Activated naive CD4-positive, alpha-beta T cell treated with anti-CD3 and anti-CD28 coated beads for 36 hours (primary cell): ENCODE measurements around the gene PCGF2. TPM values are rescaled to one million over a fixed set of nuclear protein-coding genes. Genes with fewer than 3 reads are reported as not detected.

Experiments
- CTCF ChIA-PET: fragments of 350-600 bp; sonication (Branson Sonifier 250); formaldehyde crosslinking; loops from one replicate; lab custom pipeline; 2021; ENCODE audit warnings: antibody characterized with exemption; lab: Charles Lee
- DNase-seq: peaks from one replicate; pipeline ENCODE4 v3.0.0-alpha.2; 2020
- H3K27ac Mint-ChIP-seq: one replicate; pipeline ENCODE4 v1.8.0; 2021; ENCODE audit warnings: mild to moderate bottlenecking, mixed read lengths
- H3K27me3 Mint-ChIP-seq: one replicate; pipeline ENCODE4 v1.8.0; 2021; ENCODE audit warnings: low read depth, mixed read lengths
- H3K36me3 Mint-ChIP-seq: one replicate; pipeline ENCODE4 v1.8.0; 2021; ENCODE audit warnings: low read depth, mixed read lengths
- H3K4me1 Mint-ChIP-seq: one replicate; pipeline ENCODE4 v1.8.0; 2021; ENCODE audit warnings: low read depth, mixed read lengths
- H3K4me3 Mint-ChIP-seq: one replicate; pipeline ENCODE4 v1.8.0; 2021; ENCODE audit warnings: mild to moderate bottlenecking, moderate library complexity, mixed read lengths
- H3K9me3 Mint-ChIP-seq: one replicate; pipeline ENCODE4 v1.8.0; 2021; ENCODE audit warnings: mixed read lengths
- intact Hi-C: fragments of 100-400 bp; cut with micrococcal nuclease; formaldehyde crosslinking; loops from one replicate; pipeline ENCODE4 v1.15.1; 2023
- total RNA-seq, 2 experiments: library from RNA; stranded (reverse); gene quantifications; one replicate each; pipeline ENCODE4 v1.2.3, GENCODE V29; 2021

The PCGF2 gene
- total RNA-seq, 2 experiments from 2014 or later: 1.2 TPM

- CTCF ChIA-PET: interaction anchor here (1.1 to 2.5 kb wide), 2 partner anchors 19 to 75 kb away, joined by 4 to 9 read pairs; partner anchors contain the start of gene EPOP
- peak; percentile 31 for DNase-seq
- Mint-ChIP-seq H3K27me3 (peaks cover 41% of the 10 kb centered on the region), H3K9me3 (no peaks in the 10 kb centered on the region), H3K4me3 (peak overlapping the region; percentile 91), H3K36me3 (peaks cover 20% of the 10 kb centered on the region), H3K4me1 (peaks cover 49% of the 10 kb centered on the region), H3K27ac (no peak overlapping the region)
- intact Hi-C loops: loop anchor here (1.0 to 5.0 kb wide), 3 partner anchors 143 to 217 kb away; partner anchors contain the start of genes FBXO47 and SRCIN1
Measured at GRCh38 chr17:38750312-38751121, 2.4 kb upstream of the PCGF2 start.

- Mint-ChIP-seq H3K9me3 (no peaks in the 10 kb centered on the region), H3K4me1 (peaks cover 49% of the 10 kb centered on the region), H3K27ac (no peak overlapping the region), H3K36me3 (peaks cover 18% of the 10 kb centered on the region), H3K27me3 (peaks cover 42% of the 10 kb centered on the region), H3K4me3 (peak overlapping the region; percentile 67)
- CTCF ChIA-PET: interaction anchor here (1.0 kb wide), 1 partner anchor 15 kb away, joined by 3 read pairs; no protein-coding TSS in a partner anchor
- intact Hi-C loops: loop anchor here (5.0 kb wide), 2 partner anchors 143 to 217 kb away; partner anchors contain the start of genes FBXO47 and SRCIN1
- no peak for DNase-seq
Measured at GRCh38 chr17:38750044-38750311, 1.8 kb upstream of the PCGF2 start.

GRCh38 chr17:38749223-38750043 is 1.3 kb upstream of the PCGF2 start:
- CTCF ChIA-PET: interaction anchor here (1.0 kb wide), 1 partner anchor 15 kb away, joined by 3 read pairs; no protein-coding TSS in a partner anchor

GRCh38 chr17:38748892-38749222 is 721 bp upstream of the PCGF2 start:
- Mint-ChIP-seq H3K4me1 (peaks cover 42% of the 10 kb centered on the region), H3K36me3 (peaks cover 12% of the 10 kb centered on the region), H3K27me3 (peaks cover 48% of the 10 kb centered on the region), H3K27ac (no peak overlapping the region), H3K9me3 (no peaks in the 10 kb centered on the region), H3K4me3 (peak overlapping the region; percentile 67)
- CTCF ChIA-PET: interaction anchor here (1.0 kb wide), 1 partner anchor 14 kb away, joined by 3 read pairs; no protein-coding TSS in a partner anchor
- intact Hi-C loops: loop anchor here (5.0 kb wide), 1 partner anchor 242 kb away; no protein-coding TSS in a partner anchor
- DNase-seq: no peak

More at GRCh38 chr17:38749223-38750043, 1.3 kb upstream of the PCGF2 start:
- Mint-ChIP-seq H3K9me3 (no peaks in the 10 kb centered on the region), H3K27ac (no peak overlapping the region), H3K4me1 (peaks cover 46% of the 10 kb centered on the region), H3K27me3 (peaks cover 48% of the 10 kb centered on the region), H3K36me3 (peaks cover 15% of the 10 kb centered on the region), H3K4me3 (peak overlapping the region; percentile 67)
- DNase-seq: peak; percentile 20
- intact Hi-C loops: loop anchor here (5.0 kb wide), 3 partner anchors 142 to 242 kb away; partner anchors contain the start of genes FBXO47 and SRCIN1

GRCh38 chr17:38747463-38748148 is 530 bp downstream of the PCGF2 start:
- DNase-seq: no peak
- intact Hi-C loops: loop anchor here (5.0 kb wide), 1 partner anchor 240 kb away; no protein-coding TSS in a partner anchor
- peak overlapping the region; percentile 69 for H3K4me3 Mint-ChIP-seq
- H3K36me3 Mint-ChIP-seq: peaks cover 4% of the 10 kb centered on the region
- peaks cover 48% of the 10 kb centered on the region for H3K27me3 Mint-ChIP-seq
- peaks cover 35% of the 10 kb centered on the region for H3K4me1 Mint-ChIP-seq
- CTCF ChIA-PET: interaction anchor here (1.5 kb wide), 1 partner anchor 13 kb away, joined by 5 read pairs; no protein-coding TSS in a partner anchor
- no peaks in the 10 kb centered on the region for H3K9me3 Mint-ChIP-seq
- H3K27ac Mint-ChIP-seq: no peak overlapping the region

- H3K36me3 Mint-ChIP-seq: peaks cover 3% of the 10 kb centered on the region
- peak overlapping the region; percentile 60 for H3K4me3 Mint-ChIP-seq
- no peak for DNase-seq
- no peaks in the 10 kb centered on the region for H3K9me3 Mint-ChIP-seq
- peaks cover 34% of the 10 kb centered on the region for H3K4me1 Mint-ChIP-seq
- CTCF ChIA-PET: interaction anchor here (0.7 to 1.7 kb wide), 4 partner anchors 10 to 28 kb away, joined by 3 to 5 read pairs (median 4); no protein-coding TSS in a partner anchor
- no peak overlapping the region for H3K27ac Mint-ChIP-seq
- intact Hi-C loops: loop anchor here (5.0 kb wide), 1 partner anchor 240 kb away; no protein-coding TSS in a partner anchor
- H3K27me3 Mint-ChIP-seq: peaks cover 48% of the 10 kb centered on the region
Measured at GRCh38 chr17:38746849-38747462, 1.2 kb downstream of the PCGF2 start.

GRCh38 chr17:38746004-38746848 is 1.9 kb downstream of the PCGF2 start:
- DNase-seq: no peak
- Mint-ChIP-seq H3K4me3 (no peak overlapping the region), H3K27ac (no peak overlapping the region), H3K36me3 (no peaks in the 10 kb centered on the region), H3K27me3 (peaks cover 44% of the 10 kb centered on the region), H3K9me3 (no peaks in the 10 kb centered on the region), H3K4me1 (peaks cover 29% of the 10 kb centered on the region)
- CTCF ChIA-PET: interaction anchor here (0.7 to 1.7 kb wide), 5 partner anchors 9 to 27 kb away, joined by 3 to 5 read pairs (median 3); no protein-coding TSS in a partner anchor
- intact Hi-C loops: loop anchor here (5.0 kb wide), 1 partner anchor 239 kb away; no protein-coding TSS in a partner anchor

- CTCF ChIA-PET: interaction anchor here (0.8 to 1.8 kb wide), 5 partner anchors 9 to 83 kb away, joined by 3 to 6 read pairs (median 4); no protein-coding TSS in a partner anchor
- no peak for DNase-seq
- H3K9me3 Mint-ChIP-seq: no peaks in the 10 kb centered on the region
- intact Hi-C loops: loop anchor here (5.0 kb wide), 1 partner anchor 238 kb away; no protein-coding TSS in a partner anchor
- no peaks in the 10 kb centered on the region for H3K36me3 Mint-ChIP-seq
- H3K27ac Mint-ChIP-seq: no peak overlapping the region
- H3K4me1 Mint-ChIP-seq: peaks cover 22% of the 10 kb centered on the region
- peaks cover 40% of the 10 kb centered on the region for H3K27me3 Mint-ChIP-seq
- H3K4me3 Mint-ChIP-seq: no peak overlapping the region
Measured at GRCh38 chr17:38745545-38745944, 2.6 kb downstream of the PCGF2 start.

GRCh38 chr17:38743556-38744171 is 4.5 kb downstream of the PCGF2 start:
- Mint-ChIP-seq H3K9me3 (no peaks in the 10 kb centered on the region), H3K36me3 (no peaks in the 10 kb centered on the region), H3K4me3 (no peak overlapping the region), H3K27me3 (peaks cover 27% of the 10 kb centered on the region), H3K4me1 (peaks cover 13% of the 10 kb centered on the region), H3K27ac (no peak overlapping the region)
- DNase-seq: no peak
- intact Hi-C loops: no loop called here
- CTCF ChIA-PET: interaction anchor here (1.8 kb wide), 1 partner anchor 77 kb away, joined by 4 read pairs; no protein-coding TSS in a partner anchor
